Measurements from ENCODE around the gene RRP8. TPM values are rescaled to one million over a fixed set of nuclear protein-coding genes. Genes with fewer than 3 reads are reported as not detected.
A peak's percentile ranks its signal among the peaks of the same experiment; 100 is the strongest.

The RRP8 gene
- total and polyA plus RNA-seq, 10 donors, result 17.0 to 28.4 (median 23.6) TPM

DNA sequence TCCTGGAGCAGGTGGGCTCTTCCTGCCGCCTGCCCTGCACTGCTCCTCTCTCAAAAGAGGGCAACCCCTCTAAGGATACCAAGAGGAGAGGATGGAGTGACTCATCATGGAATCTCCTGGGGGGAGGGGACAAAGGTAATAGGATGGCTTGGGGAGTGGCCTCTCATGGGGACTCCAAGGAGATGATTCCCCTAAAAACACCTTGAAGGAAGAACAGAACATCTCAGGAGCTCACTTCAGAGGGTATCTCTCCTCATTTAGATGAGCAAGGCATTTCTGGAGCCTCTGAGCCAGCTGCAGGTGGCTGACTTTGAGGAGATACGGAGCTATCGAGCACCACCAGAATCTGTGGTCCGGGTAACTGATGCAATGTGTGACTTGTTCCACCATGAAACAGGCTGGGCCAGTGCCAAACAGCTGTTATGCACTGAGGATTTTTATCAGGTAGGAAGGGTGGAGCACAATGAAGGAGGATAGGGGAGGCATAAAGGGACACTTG is 40.2 kb downstream of the RRP8 start:
- intact Hi-C loops (cut with DNase I; ENCODE audit: low total_unique reads), result no loop called here
- H3K4me3 ChIP-seq, result no peak overlapping the region
- WGBS, 5 donors, result 80 to 100% (median 88%) methylated on average over 4 of the region's 4 CpGs
- H3K36me3 ChIP-seq, result peaks cover 0 to 37% (median 0%) of the 10 kb centered on the region in 6 donors
- no peaks in the 10 kb centered on the region for H3K9me3 ChIP-seq
- no peak overlapping the region for H3K27ac ChIP-seq
- DNase-seq, result no peak
- peaks cover 0 to 9% (median 3%) of the 10 kb centered on the region in 6 donors for H3K4me1 ChIP-seq
- H3K27me3 ChIP-seq (replicated peaks in 1 of 7), result no peaks in the 10 kb centered on the region
- TF ChIP-seq POLR2A (IDR thresholded peaks at IDR 0.05), result no peak
- TF ChIP-seq POLR2AphosphoS5 (IDR thresholded peaks at IDR 0.05), result no peak
- TF ChIP-seq CTCF (IDR thresholded peaks at IDR 0.05 in 8 of 11, conservative IDR thresholded peaks at IDR 0.05 in 3 of 11), result no peak

- Histone ChIP-seq H3K27ac (no peak overlapping the region), H3K36me3 (peaks cover 0 to 36% (median 3%) of the 10 kb centered on the region in 6 donors), H3K27me3 (replicated peaks in 1 of 7) (no peaks in the 10 kb centered on the region), H3K4me1 (peaks cover 0 to 8% (median 2%) of the 10 kb centered on the region in 6 donors), H3K4me3 (no peak overlapping the region), H3K9me3 (no peaks in the 10 kb centered on the region)
- WGBS, 5 donors, result 90 to 98% (median 94%) methylated on average over 3 of the region's 3 CpGs
- TF ChIP-seq CTCF (IDR thresholded peaks at IDR 0.05 in 8 of 11, conservative IDR thresholded peaks at IDR 0.05 in 3 of 11) (no peak), POLR2AphosphoS5 (IDR thresholded peaks at IDR 0.05) (no peak), POLR2A (IDR thresholded peaks at IDR 0.05) (no peak)
- no peak for DNase-seq
- intact Hi-C loops (cut with DNase I; ENCODE audit: low total_unique reads), result no loop called here
Measured at GRCh38 chr11:6561288-6561687, 42.1 kb downstream of the RRP8 start.

GRCh38 chr11:6559369-6559768 is 44.0 kb downstream of the RRP8 start:
- no peak for DNase-seq
- no peaks in the 10 kb centered on the region for H3K27me3 ChIP-seq (replicated peaks in 1 of 7)
- intact Hi-C loops (cut with DNase I; ENCODE audit: low total_unique reads), result no loop called here
- TF ChIP-seq POLR2A (IDR thresholded peaks at IDR 0.05) (no peak), CTCF (IDR thresholded peaks at IDR 0.05 in 8 of 11, conservative IDR thresholded peaks at IDR 0.05 in 3 of 11) (no peak), POLR2AphosphoS5 (IDR thresholded peaks at IDR 0.05) (no peak)
- no peaks in the 10 kb centered on the region for H3K9me3 ChIP-seq
- H3K36me3 ChIP-seq, result peaks cover 0 to 28% (median 3%) of the 10 kb centered on the region in 6 donors
- WGBS, 5 donors, result 85 to 100% (median 97%) methylated on average over 1 of the region's 1 CpG
- no peak overlapping the region for H3K27ac ChIP-seq
- H3K4me3 ChIP-seq, result no peak overlapping the region
- peaks cover 0 to 8% (median 2%) of the 10 kb centered on the region in 6 donors for H3K4me1 ChIP-seq

DNA sequence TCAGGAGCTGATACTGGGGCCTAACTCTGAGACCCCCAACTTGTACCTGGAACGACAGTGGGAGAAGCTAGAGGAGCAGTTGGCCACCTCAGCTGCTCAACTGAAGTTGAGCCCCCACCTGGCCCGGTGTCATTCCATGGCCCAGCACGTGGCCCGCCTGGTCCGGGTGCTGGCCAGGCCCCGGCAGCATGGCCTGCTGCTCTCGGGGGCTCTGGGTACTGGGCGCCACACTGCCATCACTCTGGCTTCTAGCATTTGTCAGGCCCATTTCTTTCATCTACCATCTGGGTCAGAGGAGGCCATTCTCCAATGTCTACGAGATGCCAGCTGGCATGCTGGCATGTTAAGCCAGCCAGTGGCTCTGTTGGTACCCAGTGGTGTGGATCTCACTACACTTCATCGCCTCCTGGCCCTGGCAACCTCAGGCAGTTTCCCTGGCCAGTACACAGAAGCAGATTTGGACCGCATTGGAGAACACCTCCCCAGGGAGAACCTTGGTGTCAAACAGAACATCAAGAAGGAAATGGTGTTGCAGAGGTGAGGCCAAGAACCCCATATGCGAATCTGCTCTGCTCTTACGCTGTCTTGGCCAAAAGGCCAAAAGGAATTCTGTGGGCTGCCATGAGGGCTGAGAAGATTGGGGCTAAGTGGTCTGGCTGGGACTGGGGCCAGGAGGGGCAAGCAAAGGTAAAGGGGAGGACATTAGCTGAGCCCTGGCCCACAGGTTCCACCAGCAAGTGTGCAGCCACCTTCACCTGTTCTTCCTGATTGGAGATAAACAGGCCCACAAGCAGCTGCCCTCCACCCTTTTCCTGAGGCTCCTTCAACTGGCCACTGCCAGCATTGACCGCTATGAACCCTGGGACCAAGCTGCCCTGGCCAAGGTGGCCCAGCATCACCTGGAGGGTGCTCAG is 45.4 kb downstream of the RRP8 start:
- WGBS, 5 donors, result 92 to 99% (median 95%) methylated on average over 12 to 14 of the region's 14 CpGs

More for the DNA sequence above, 45.4 kb downstream of the RRP8 start:
- H3K27ac ChIP-seq, result no peak overlapping the region
- H3K27me3 ChIP-seq (replicated peaks in 1 of 7), result no peaks in the 10 kb centered on the region
- intact Hi-C loops (cut with DNase I; ENCODE audit: low total_unique reads), result no loop called here
- DNase-seq, result peak; percentile 53
- peaks cover 0 to 19% (median 3%) of the 10 kb centered on the region in 6 donors for H3K36me3 ChIP-seq
- TF ChIP-seq CTCF (IDR thresholded peaks at IDR 0.05 in 8 of 11, conservative IDR thresholded peaks at IDR 0.05 in 3 of 11) (no peak), POLR2AphosphoS5 (IDR thresholded peaks at IDR 0.05) (no peak), POLR2A (IDR thresholded peaks at IDR 0.05) (no peak)
- no peak overlapping the region for H3K4me3 ChIP-seq
- H3K4me1 ChIP-seq, result no peaks in the 10 kb centered on the region
- H3K9me3 ChIP-seq, result no peaks in the 10 kb centered on the region
